Upper lobe of left lung (tissue), 6 donors: ENCODE measurements around the gene ZFP36L2. TPM values are rescaled to one million over a fixed set of nuclear protein-coding genes. Genes with fewer than 3 reads are reported as not detected.

Experiments used
- ATAC-seq, 2 donors: fragments of 200-7000 bp; cut with Tn5 transposase; one replicate each; pipeline ENCODE4 v1.9.1; 2022; ENCODE audit warnings: mild to moderate bottlenecking in 2 of 2, moderate library complexity in 2 of 2; ENCODE audit not compliant: low FRiP score in 2 of 2
- DNase-seq, 2 donors: peaks; one replicate each; pipeline ENCODE4 v3.0.0-alpha.2; 2019 to 2020
- H3K27ac ChIP-seq, 4 donors: fragments of 200-600 bp; sonication (generic); one replicate each; pipeline ENCODE4 v1.5.1; 2016 to 2019
- H3K27me3 ChIP-seq, 4 donors: fragments of 200-600 bp; sonication (generic); one replicate each; pipeline ENCODE4 v1.5.1; 2017 to 2019
- H3K36me3 ChIP-seq, 4 donors: fragments of 200-600 bp; sonication (generic); one replicate each; pipeline ENCODE4 v1.5.1; 2016 to 2019
- H3K4me1 ChIP-seq, 4 donors: fragments of 200-600 bp; sonication (generic); one replicate each; pipeline ENCODE4 v1.5.1; 2018 to 2019
- H3K4me3 ChIP-seq, 4 donors: fragments of 200-600 bp; sonication (generic); one replicate each; pipeline ENCODE4 v1.5.1; 2017 to 2019; ENCODE audit warnings: mild to moderate bottlenecking in 2 of 4, moderate library complexity in 1 of 4
- H3K9me3 ChIP-seq, 4 donors: fragments of 200-600 bp; sonication (generic); one replicate each; pipeline ENCODE4 v1.5.1; 2018 to 2019
- EP300 ChIP-seq, 4 donors: sonication (generic); formaldehyde crosslinking; IDR thresholded peaks; one replicate each; pipeline ENCODE4 v1.5.1; 2017; ENCODE audit warnings: antibody characterized with exemption in 4 of 4, control low read depth in 2 of 4
- POLR2A ChIP-seq, 4 donors: fragments of 450-650 bp; IDR thresholded peaks; one replicate each; pipeline ENCODE4 v1.5.1; 2016 to 2017; ENCODE audit warnings: antibody characterized with exemption in 4 of 4, mild to moderate bottlenecking in 2 of 4
- POLR2AphosphoS5 ChIP-seq, 2 donors: sonication (generic); formaldehyde crosslinking; IDR thresholded peaks; one replicate each; pipeline ENCODE4 v1.5.1; 2017; ENCODE audit warnings: antibody characterized with exemption in 2 of 2
- WGBS, 2 donors: methylation state at CpG; one replicate each; pipeline ENCODE4 v1.1.5; 2017 to 2018; 5-methylcytosine and 5-hydroxymethylcytosine counted together
- total RNA-seq, 6 donors: library from RNA; depleted of rRNA in 4 of 6; stranded (reverse); fragments of >200 nt in 4 of 6; gene quantifications; one replicate each; pipeline versions ENCODE4 v1.1.0 to v1.2.1, GENCODE V29; 2016 to 2021
- TF ChIP-seq, protein P1 (sequence below), 6 experiments: fragments of 450-650 bp in 4 of 6; fragments of 200-600 bp in 2 of 6; sonication (generic) in 2 of 6; IDR thresholded peaks; one replicate each; pipeline ENCODE4 v1.5.1; 2016 to 2019; ENCODE audit warnings: antibody characterized with exemption in 6 of 6
- donor health status: DM: no; HTN: no; CAD: no; lungs with moderate emphysema.
- donor health status: DM: no; HTN: yes; CAD: no; lungs with severe emphysema.

ZFP36L2 gene
- total RNA-seq, 6 donors from 2014 or later, result 65.4 to 180 (median 127) TPM

DNA sequence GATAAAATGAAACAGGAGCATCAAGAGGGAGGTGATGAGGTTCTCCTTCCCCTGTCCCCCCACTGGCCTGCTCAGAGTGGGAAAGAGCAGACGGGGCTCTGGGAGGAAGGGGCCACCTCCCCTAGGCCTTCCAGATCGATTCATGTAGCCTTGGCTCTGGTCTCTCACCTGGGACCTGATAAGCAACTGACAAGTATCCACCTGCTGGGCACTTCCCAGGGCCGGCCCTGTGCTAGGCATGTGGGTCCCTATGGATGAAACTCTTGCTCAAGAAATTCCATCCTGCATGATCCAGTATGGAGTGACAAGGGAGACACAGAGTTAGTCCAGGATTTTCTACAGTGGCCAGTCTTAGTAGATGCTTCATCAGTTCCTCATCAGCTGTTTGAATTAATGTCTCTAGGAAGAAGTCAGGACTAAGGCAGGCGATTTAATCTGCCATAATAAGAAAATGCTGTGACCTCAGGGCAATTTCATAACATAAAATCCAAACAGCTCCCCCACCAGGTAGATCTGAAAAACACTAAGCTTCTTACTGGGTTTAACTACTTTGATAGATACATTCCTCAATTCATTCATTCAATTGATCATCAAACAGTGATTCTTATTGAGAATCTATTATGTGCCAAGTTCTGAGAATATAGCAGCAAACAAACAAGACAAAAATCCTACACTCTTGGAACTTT is 44.7 kb upstream of the ZFP36L2 start:
- Histone ChIP-seq H3K27ac (peak overlapping the region in 2 of 4 donors; percentile 78 to 87), H3K9me3 (no peaks in the 10 kb centered on the region), H3K36me3 (peaks cover 0 to 3% (median 0%) of the 10 kb centered on the region in 4 donors), H3K4me1 (peaks cover 34 to 45% (median 39%) of the 10 kb centered on the region in 4 donors), H3K4me3 (no peak overlapping the region), H3K27me3 (no peaks in the 10 kb centered on the region)
- no peak for ATAC-seq
- no peak for DNase-seq
- TF ChIP-seq, protein P1, sequence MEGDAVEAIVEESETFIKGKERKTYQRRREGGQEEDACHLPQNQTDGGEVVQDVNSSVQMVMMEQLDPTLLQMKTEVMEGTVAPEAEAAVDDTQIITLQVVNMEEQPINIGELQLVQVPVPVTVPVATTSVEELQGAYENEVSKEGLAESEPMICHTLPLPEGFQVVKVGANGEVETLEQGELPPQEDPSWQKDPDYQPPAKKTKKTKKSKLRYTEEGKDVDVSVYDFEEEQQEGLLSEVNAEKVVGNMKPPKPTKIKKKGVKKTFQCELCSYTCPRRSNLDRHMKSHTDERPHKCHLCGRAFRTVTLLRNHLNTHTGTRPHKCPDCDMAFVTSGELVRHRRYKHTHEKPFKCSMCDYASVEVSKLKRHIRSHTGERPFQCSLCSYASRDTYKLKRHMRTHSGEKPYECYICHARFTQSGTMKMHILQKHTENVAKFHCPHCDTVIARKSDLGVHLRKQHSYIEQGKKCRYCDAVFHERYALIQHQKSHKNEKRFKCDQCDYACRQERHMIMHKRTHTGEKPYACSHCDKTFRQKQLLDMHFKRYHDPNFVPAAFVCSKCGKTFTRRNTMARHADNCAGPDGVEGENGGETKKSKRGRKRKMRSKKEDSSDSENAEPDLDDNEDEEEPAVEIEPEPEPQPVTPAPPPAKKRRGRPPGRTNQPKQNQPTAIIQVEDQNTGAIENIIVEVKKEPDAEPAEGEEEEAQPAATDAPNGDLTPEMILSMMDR (IDR thresholded peaks at IDR 0.05), result no peak
- TF ChIP-seq POLR2A (IDR thresholded peaks at IDR 0.05) (no peak), EP300 (IDR thresholded peaks at IDR 0.05) (no peak), POLR2AphosphoS5 (IDR thresholded peaks at IDR 0.05) (no peak)
- 85 to 92% methylated on average over 3 to 4 of the region's 4 CpGs for WGBS, 2 donors

GRCh38 chr2:43270461-43270860 is 44.1 kb upstream of the ZFP36L2 start:
- no peak for DNase-seq
- ATAC-seq, result no peak
- Histone ChIP-seq H3K4me3 (no peak overlapping the region), H3K36me3 (peaks cover 0 to 3% (median 0%) of the 10 kb centered on the region in 4 donors), H3K27ac (peak overlapping the region; percentile 70 to 87 (median 76)), H3K4me1 (peaks cover 34 to 45% (median 39%) of the 10 kb centered on the region in 4 donors), H3K9me3 (no peaks in the 10 kb centered on the region), H3K27me3 (no peaks in the 10 kb centered on the region)
- TF ChIP-seq POLR2A (IDR thresholded peaks at IDR 0.05) (no peak), EP300 (IDR thresholded peaks at IDR 0.05) (no peak), POLR2AphosphoS5 (IDR thresholded peaks at IDR 0.05) (no peak)
- TF ChIP-seq, protein P1 (IDR thresholded peaks at IDR 0.05), result no peak
- WGBS, 2 donors, result 68 to 84% methylated on average over 2 of the region's 2 CpGs

- H3K9me3 ChIP-seq, result no peaks in the 10 kb centered on the region
- DNase-seq, result peak in 1 of 2 donors; percentile 71
- H3K4me3 ChIP-seq, result no peak overlapping the region
- peak; percentile 70 to 88 for ATAC-seq
- H3K27ac ChIP-seq, result peak overlapping the region; percentile 70 to 87 (median 76)
- H3K4me1 ChIP-seq, result peaks cover 34 to 46% (median 39%) of the 10 kb centered on the region in 4 donors
- H3K27me3 ChIP-seq, result no peaks in the 10 kb centered on the region
- peaks cover 0 to 3% (median 0%) of the 10 kb centered on the region in 4 donors for H3K36me3 ChIP-seq
- WGBS, 2 donors, result 31 to 35% methylated on average over 3 of the region's 3 CpGs
- TF ChIP-seq, protein P1 (IDR thresholded peaks at IDR 0.05), result no peak
- TF ChIP-seq EP300 (IDR thresholded peaks at IDR 0.05) (peak in 1 of 4 donors; percentile 68), POLR2AphosphoS5 (IDR thresholded peaks at IDR 0.05) (peak; percentile 38 to 58), POLR2A (IDR thresholded peaks at IDR 0.05) (no peak)
Observed at GRCh38 chr2:43269706-43270105, 43.3 kb upstream of the ZFP36L2 start.

DNA sequence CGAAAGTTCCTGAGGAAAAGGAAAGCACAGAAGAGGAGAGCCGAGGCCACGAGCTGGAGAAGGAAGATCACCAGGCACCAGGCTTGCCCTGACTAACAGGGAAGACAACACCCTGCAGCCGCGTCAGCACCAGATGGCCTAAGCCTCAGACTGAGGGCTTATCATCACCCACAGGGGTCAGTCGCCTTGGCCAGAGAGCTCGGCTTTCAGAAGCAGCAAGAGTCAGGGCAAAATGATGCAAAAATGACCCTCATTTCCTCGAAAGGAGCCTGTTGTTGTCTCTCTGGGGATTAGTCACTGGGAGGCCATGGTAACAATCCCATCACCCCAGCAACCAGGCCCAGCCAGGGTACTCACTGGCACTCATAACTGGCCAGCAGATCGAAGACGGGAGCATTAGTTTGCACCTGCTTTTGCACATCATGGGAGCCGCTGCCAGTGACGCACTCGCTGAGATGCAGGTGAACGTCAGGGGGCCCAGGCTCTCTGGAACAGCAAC is 42.7 kb upstream of the ZFP36L2 start:
- TF ChIP-seq POLR2AphosphoS5 (IDR thresholded peaks at IDR 0.05) (peak; percentile 88 to 93), EP300 (IDR thresholded peaks at IDR 0.05) (peak in 3 of 4 donors; percentile 68 to 77 (median 69)), POLR2A (IDR thresholded peaks at IDR 0.05) (peak in 1 of 4 donors; percentile 48)
- TF ChIP-seq, protein P1 (IDR thresholded peaks at IDR 0.05), result peak in 1 of 6 experiments; percentile 12
- Histone ChIP-seq H3K27ac (peak overlapping the region; percentile 70 to 87 (median 76)), H3K27me3 (no peaks in the 10 kb centered on the region), H3K4me1 (peaks cover 34 to 48% (median 39%) of the 10 kb centered on the region in 4 donors), H3K4me3 (no peak overlapping the region), H3K9me3 (no peaks in the 10 kb centered on the region), H3K36me3 (peaks cover 0 to 3% (median 0%) of the 10 kb centered on the region in 4 donors)
- 62 to 74% methylated on average over 11 to 14 of the region's 14 CpGs for WGBS, 2 donors
- DNase-seq (peak; percentile 53 to 75), ATAC-seq (peak; percentile 83 to 94)
